Fibroblast of villous mesenchyme (primary cell): ENCODE measurements around the gene BCCIP. TPM values are rescaled to one million over a fixed set of nuclear protein-coding genes. Genes with fewer than 3 reads are reported as not detected.

ENCODE experiments used
- DNase-seq: peaks from one replicate; pipeline ENCODE4 v3.0.0-alpha.2; 2010; ENCODE audit warnings: low read depth
- H3K4me3 ChIP-seq: 2 replicates; pipeline ENCODE4 v1.5.1; 2011; ENCODE audit warnings: low read depth, mild to moderate bottlenecking, low read length
- total RNA-seq: library from RNA; depleted of rRNA; stranded (reverse); fragments of >200 nt; gene quantifications from 2 replicates; pipeline ENCODE4 v1.2.3, GENCODE V29; 2012
- TF ChIP-seq, protein P1 (sequence below): IDR thresholded peaks from 2 replicates; pipeline ENCODE4 v1.5.1; 2012; ENCODE audit warnings: low read depth, mild to moderate bottlenecking, low read length; ENCODE audit not compliant: insufficient read depth

BCCIP gene
- total RNA-seq, 1 donor: 48.4 TPM

DNA sequence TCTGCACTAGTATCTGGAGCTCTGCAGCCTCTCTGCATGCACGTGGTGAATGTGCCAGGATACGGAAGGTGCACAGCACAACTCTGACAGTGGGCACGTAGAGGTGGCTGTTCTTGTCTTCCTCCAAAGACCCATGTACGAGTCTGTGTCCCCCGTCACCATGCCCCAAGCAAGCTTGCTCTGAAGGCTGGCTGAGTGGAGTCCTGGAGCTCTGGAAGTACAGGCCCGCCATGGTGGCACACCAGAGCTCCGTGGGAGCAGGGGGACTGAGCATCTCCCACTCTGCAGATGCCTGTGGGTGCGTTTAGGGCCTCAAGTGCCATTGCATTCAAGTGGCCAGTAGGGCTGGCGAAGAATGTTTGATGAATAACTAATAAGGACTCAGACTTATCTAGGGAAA is 17.1 kb downstream of the BCCIP start:
- no peak for DNase-seq
- H3K4me3 ChIP-seq: no peak overlapping the region
- TF ChIP-seq, protein P1, sequence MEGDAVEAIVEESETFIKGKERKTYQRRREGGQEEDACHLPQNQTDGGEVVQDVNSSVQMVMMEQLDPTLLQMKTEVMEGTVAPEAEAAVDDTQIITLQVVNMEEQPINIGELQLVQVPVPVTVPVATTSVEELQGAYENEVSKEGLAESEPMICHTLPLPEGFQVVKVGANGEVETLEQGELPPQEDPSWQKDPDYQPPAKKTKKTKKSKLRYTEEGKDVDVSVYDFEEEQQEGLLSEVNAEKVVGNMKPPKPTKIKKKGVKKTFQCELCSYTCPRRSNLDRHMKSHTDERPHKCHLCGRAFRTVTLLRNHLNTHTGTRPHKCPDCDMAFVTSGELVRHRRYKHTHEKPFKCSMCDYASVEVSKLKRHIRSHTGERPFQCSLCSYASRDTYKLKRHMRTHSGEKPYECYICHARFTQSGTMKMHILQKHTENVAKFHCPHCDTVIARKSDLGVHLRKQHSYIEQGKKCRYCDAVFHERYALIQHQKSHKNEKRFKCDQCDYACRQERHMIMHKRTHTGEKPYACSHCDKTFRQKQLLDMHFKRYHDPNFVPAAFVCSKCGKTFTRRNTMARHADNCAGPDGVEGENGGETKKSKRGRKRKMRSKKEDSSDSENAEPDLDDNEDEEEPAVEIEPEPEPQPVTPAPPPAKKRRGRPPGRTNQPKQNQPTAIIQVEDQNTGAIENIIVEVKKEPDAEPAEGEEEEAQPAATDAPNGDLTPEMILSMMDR: no peak

DNA sequence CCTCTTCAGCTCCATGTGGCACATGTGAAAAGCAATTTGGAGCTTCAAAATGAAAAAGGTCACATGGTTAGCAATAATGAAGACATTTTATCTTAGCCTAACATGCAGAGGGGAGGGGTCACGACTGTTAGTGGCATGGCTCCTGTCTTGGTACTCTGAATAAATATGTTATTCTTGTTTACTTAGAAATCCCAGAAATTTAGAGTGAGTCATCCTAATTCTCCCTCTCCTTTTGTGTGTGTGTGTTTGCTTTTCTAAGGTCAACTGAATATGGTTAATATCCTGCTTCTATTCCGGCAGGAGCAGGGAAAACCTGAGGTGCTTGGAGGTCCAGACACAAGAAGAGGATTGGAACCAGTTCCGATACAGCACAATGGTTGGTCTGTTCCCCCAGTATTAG is 17.6 kb downstream of the BCCIP start:
- TF ChIP-seq, protein P1: no peak
- H3K4me3 ChIP-seq: no peak overlapping the region
- DNase-seq: peak; percentile 10

DNA sequence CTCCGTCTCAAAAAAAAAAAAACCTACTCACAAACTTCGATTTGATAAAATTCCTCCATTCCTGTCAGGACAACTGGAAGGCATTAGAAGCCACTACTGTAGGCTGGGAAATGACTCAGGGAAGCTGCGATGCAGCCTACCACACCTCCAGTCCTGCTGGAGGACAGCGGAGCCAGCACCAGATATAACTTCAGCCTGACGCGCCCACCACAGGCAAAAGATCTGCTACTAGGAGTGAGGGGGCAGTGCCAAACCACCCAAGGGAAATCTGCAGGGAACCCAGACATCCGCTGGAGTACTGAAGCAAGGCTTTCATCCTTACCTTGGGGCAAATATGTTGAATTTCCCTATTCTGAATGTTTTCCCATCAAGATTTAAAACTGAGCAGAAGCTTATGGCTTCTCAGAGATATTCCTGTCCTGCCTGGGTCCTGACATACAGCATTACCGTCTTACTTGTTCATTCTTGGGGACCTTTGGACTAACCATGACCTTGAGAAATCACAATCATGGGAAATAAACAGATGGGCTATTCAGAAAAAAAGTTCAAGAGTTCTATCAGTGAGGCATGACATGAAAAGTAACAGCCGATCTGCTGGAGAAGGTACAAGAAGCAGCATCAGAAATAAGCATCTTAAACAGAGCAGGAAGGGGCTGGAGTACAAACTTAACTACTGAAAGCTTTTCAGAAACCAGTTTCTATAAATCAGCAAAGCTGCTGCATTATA is 20.4 kb downstream of the BCCIP start:
- H3K4me3 ChIP-seq: no peak overlapping the region
- TF ChIP-seq, protein P1: no peak
- no peak for DNase-seq

DNA sequence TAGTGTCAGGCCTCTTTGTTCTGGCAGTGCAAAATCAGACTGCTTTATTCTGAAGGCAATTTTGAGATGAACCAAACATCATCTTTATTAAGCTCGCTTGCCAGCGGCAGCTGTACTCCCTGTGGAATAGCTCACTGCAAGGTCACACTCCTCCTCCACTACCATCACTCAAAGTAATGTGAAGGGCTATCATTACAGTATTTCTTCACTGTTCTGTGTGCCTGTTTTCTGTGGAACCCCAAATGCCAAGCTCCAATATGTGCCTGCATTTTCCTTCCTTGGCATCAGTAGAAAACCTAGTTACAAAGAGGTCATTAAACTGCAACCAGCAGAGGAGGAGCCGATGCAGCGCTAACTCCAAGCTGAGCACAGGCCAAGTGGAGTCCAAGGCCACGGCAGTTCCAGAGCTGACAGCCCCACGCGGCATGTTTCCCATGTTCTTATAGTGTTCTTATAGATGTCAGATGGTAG is 21.4 kb downstream of the BCCIP start:
- TF ChIP-seq, protein P1: no peak
- DNase-seq: peak; percentile 14

DNA sequence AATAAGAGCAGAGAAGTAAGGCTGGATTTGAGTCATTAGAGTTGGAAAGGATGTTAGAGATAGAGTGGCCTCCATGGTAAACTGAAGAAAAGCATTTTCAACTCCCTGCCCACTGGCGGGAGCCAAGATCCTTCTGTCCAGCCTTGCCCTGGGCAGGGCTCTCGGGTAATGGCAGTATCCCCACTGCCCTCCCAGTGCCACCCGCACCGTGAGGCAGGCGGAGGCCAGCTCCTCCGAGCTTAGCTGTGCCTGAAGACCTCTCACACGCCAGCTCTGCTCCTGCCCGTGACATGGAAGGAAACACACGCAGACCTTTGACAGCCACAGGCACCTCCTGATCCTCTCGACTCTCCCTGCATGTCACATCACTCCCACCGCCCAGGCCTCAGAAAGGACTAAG is 22.3 kb downstream of the BCCIP start:
- H3K4me3 ChIP-seq: no peak overlapping the region
- TF ChIP-seq, protein P1: no peak
- DNase-seq: no peak

More for the DNA sequence above, 21.4 kb downstream of the BCCIP start:
- H3K4me3 ChIP-seq: no peak overlapping the region

DNA sequence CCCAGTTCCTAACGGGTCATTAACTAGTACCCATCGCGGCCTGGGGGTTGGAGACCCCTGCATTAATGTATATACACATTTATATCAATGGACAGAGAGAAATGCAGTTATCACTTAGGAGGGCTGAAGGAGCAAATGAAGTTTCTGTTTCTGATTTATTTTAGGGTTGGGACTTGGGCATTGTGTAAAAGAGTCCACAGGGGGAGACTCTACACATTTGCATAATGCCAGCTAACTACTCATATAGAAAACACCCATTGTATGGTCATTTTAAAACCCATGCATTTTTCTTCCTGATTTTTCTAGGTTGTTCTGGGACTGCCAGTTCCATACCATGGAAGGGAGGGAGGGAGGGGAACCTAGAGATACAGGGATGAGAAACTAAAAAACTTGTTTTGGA is 23.5 kb downstream of the BCCIP start:
- DNase-seq: no peak
- TF ChIP-seq, protein P1: no peak
- H3K4me3 ChIP-seq: no peak overlapping the region

DNA sequence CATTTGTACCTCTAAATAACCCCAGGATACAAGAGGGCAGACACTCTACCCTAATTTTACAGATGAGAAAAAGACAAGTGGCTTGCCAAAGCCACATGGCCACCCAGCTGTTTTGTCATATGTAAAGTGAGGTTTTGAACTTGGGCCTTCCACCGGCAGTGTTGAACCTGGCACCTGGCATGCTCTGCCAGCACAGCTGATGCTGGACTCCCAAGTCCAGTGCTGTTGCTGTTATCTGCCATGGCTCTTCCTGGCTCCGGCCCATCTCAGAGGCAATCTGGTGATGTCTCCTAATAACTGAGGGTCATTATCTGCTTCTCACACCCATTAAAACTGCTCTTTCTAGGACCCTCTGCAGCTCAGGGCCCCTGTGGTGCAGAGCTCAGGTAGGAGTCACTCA is 25.0 kb downstream of the BCCIP start:
- TF ChIP-seq, protein P1: no peak
- DNase-seq: no peak
- no peak overlapping the region for H3K4me3 ChIP-seq
